ENCODE results near the gene IPPK.

Gene IPPK

GRCh38 chr9:92686954-92687353 is 17.0 kb upstream of the IPPK start:
- DNase-seq = peak; percentile 47

GRCh38 chr9:92685022-92685421 is 15.1 kb upstream of the IPPK start:
- DNase-seq = no peak

- no peak for DNase-seq
These were observed 12.3 kb upstream of the IPPK start for GRCh38 chr9:92682269-92682668.

GRCh38 chr9:92680166-92681119 is 10.5 kb upstream of the IPPK start:
- DNase-seq = no peak

- DNase-seq = no peak
These were observed 9.7 kb upstream of the IPPK start for GRCh38 chr9:92679413-92680165.

GRCh38 chr9:92671323-92671722 is 1.4 kb upstream of the IPPK start:
- peak; percentile 43 for DNase-seq

- DNase-seq = no peak
These were observed 423 bp downstream of the IPPK start for GRCh38 chr9:92669527-92669889.

GRCh38 chr9:92668746-92669526 is 995 bp downstream of the IPPK start:
- DNase-seq = peak; percentile 34

- peak; percentile 45 for DNase-seq
These were observed 2.9 kb downstream of the IPPK start for GRCh38 chr9:92666912-92667532.

GRCh38 chr9:92666236-92666635 is 3.7 kb downstream of the IPPK start:
- DNase-seq = no peak

- no peak for DNase-seq
These were observed 4.1 kb downstream of the IPPK start for GRCh38 chr9:92665836-92666235.

- DNase-seq = no peak
These were observed 5.4 kb downstream of the IPPK start for GRCh38 chr9:92664394-92665152.

GRCh38 chr9:92663951-92664350 is 6.0 kb downstream of the IPPK start:
- no peak for DNase-seq

- DNase-seq = no peak
These were observed 6.8 kb downstream of the IPPK start for GRCh38 chr9:92663126-92663525.

- no peak for DNase-seq
These were observed 8.2 kb downstream of the IPPK start for GRCh38 chr9:92661743-92662142.

- no peak for DNase-seq
These were observed 8.8 kb downstream of the IPPK start for GRCh38 chr9:92661127-92661526.

GRCh38 chr9:92660266-92660665 is 9.7 kb downstream of the IPPK start:
- DNase-seq = no peak

- DNase-seq = no peak
These were observed 10.3 kb downstream of the IPPK start for GRCh38 chr9:92659601-92660000.

GRCh38 chr9:92658611-92659010 is 11.3 kb downstream of the IPPK start:
- no peak for DNase-seq

- no peak for DNase-seq
These were observed 11.8 kb downstream of the IPPK start for GRCh38 chr9:92658176-92658575.

GRCh38 chr9:92657296-92658094 is 12.4 kb downstream of the IPPK start:
- no peak for DNase-seq

Data from hematopoietic multipotent progenitor cell treated with erythropoietin and hydrocortisone succinate and interleukin-3 and kit ligand, for 8 days (in vitro differentiated cells).